Measurements from ENCODE around the gene TMEM238.

TMEM238 gene

DNA sequence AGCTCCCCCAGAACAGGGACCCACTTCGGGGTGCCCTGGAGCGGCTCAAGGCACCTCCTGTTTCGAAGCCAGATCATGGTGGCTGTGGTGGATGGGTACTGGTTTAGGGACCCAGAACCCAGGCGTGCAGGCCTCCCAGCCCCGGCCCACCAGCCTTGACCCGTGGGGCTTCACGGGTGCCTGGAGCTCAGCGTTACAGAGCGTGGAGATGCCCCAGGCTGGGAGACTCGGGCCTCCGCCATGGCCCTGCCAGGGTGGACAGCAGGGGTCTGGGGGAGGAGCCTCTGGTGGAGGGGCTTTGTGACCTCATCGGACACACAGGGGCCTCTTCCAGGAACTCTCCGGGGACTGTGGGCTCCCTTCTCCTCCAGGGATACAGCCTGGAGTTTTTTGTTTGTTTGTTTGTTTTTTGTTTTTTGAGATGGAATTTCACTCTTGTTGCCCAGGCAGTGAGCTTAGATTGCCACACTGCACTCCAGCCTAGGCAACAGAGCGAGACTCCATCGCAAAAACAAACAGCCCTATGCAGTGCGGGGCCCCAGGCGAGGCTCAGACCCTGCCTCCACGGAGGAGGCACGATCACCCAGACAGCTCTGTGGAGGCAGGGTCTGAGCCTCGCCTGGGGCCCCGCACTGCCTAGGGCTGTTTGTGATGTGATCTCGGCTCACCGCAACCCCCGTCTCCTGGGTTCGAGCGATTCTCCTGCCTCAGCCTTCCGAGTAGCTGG is 20.9 kb downstream of the TMEM238 start, which contains the start of gene GARIN5B:
Gene GARIN5B, minus strand, starts transcription at position 271 of the 727 bp plus-strand sequence. Its CDS starts 194 bp downstream, at position 77.
- Histone ChIP-seq H3K27me3 (ENCODE audit: insufficient read depth, low read length) (peaks cover 4% of the 10 kb centered on the region), H3K4me1 (ENCODE audit: insufficient read depth, low read length) (no peaks in the 10 kb centered on the region), H3K36me3 (ENCODE audit: insufficient read depth, low read length) (no peaks in the 10 kb centered on the region), H3K9ac (ENCODE audit: low read depth, low read length) (no peak within 1 kb of the TSS), H3K4me3 (ENCODE audit: low read length) (no peak within 1 kb of the TSS), H3K27ac (ENCODE audit: low read depth, low read length) (no peak within 1 kb of the TSS), H3K9me3 (ENCODE audit: insufficient read depth, low read depth, low read length) (no peaks in the 10 kb centered on the region)
- WGBS = 67% methylated on average over 27 of the region's 27 CpGs

DNA sequence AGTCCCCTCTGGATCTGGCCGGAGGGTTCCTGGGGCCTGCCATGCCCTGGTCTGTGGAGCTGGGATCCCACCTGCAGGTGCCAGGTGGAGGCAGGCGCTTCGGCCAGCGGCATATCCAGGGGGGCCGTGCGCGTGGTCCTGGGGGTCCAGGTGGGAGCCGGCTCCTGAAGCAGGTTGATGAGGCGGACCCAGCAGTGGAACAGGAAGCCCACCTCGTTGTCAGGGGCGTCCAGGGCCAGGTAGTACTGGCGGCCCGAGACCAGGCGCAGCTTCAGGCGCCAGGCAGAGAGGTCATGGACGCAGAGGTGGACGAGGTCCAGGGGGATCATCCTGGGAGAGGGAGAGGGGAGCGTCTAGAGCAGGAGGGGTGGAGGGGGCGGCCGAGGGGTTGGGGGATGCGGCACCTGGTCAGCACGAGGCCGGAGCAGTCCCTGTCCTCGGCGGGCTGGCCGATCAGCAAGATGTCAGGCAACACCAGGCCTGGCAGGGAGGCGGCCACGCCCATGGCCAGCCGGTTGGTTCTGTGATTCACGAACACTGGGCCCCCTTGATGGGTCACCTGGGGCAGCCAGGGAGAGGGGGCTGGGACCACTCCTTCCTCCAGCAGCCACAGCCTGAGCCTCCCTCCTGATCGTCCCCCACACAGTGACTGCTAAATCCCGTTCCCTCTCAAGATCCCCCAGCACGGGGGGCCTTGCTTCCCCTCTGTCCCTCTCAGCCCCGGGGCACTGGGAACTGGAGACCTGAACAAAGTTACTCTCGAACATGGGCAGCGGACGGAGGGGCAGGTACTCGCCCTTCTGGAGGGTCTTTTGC is 21.7 kb downstream of the TMEM238 start:
- WGBS = 73% methylated on average over 38 of the region's 38 CpGs
- Histone ChIP-seq H3K27ac (ENCODE audit: low read depth, low read length) (no peak overlapping the region), H3K4me1 (ENCODE audit: insufficient read depth, low read length) (no peaks in the 10 kb centered on the region), H3K9ac (ENCODE audit: low read depth, low read length) (no peak overlapping the region), H3K27me3 (ENCODE audit: insufficient read depth, low read length) (peaks cover 2% of the 10 kb centered on the region; the same call in 1 of the 2 replicates), H3K36me3 (ENCODE audit: insufficient read depth, low read length) (no peaks in the 10 kb centered on the region), H3K4me3 (ENCODE audit: low read length) (no peak overlapping the region), H3K9me3 (ENCODE audit: insufficient read depth, low read depth, low read length) (no peaks in the 10 kb centered on the region)

DNA sequence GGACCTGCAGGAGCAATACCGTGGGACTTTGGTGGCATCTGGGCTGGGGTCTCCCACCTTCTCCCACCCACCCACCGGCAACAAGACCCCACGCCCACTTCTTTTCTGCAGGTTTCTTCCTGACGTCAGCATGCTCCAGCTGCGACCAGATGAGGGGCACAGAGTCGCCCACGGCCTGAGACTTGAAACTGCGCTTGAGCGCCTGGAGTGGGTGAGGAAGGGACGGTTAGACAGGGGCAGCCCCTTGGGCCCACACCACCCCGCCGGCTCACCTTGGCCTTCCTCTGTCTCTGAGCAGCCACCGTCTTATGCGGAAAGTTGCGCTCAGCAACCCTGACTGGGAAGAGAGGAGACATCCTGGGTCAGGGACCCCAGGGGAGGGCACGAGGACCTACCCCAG is 23.2 kb downstream of the TMEM238 start:
- Histone ChIP-seq H3K4me1 (ENCODE audit: insufficient read depth, low read length) (no peaks in the 10 kb centered on the region), H3K36me3 (ENCODE audit: insufficient read depth, low read length) (no peaks in the 10 kb centered on the region), H3K27ac (ENCODE audit: low read depth, low read length) (no peak overlapping the region), H3K9ac (ENCODE audit: low read depth, low read length) (no peak overlapping the region), H3K4me3 (ENCODE audit: low read length) (no peak overlapping the region), H3K9me3 (ENCODE audit: insufficient read depth, low read depth, low read length) (no peaks in the 10 kb centered on the region), H3K27me3 (ENCODE audit: insufficient read depth, low read length) (peaks cover 11% of the 10 kb centered on the region)
- 85% methylated on average over 16 of the region's 16 CpGs for WGBS

GRCh38 chr19:55358943-55359908 is 24.9 kb downstream of the TMEM238 start:
- Histone ChIP-seq H3K9ac (ENCODE audit: low read depth, low read length) (no peak overlapping the region), H3K27ac (ENCODE audit: low read depth, low read length) (no peak overlapping the region), H3K27me3 (ENCODE audit: insufficient read depth, low read length) (peaks cover 23% of the 10 kb centered on the region), H3K4me3 (ENCODE audit: low read length) (no peak overlapping the region), H3K9me3 (ENCODE audit: insufficient read depth, low read depth, low read length) (no peaks in the 10 kb centered on the region), H3K4me1 (ENCODE audit: insufficient read depth, low read length) (no peaks in the 10 kb centered on the region), H3K36me3 (ENCODE audit: insufficient read depth, low read length) (no peaks in the 10 kb centered on the region)
- WGBS = 89% methylated on average over 31 of the region's 32 CpGs

DNA sequence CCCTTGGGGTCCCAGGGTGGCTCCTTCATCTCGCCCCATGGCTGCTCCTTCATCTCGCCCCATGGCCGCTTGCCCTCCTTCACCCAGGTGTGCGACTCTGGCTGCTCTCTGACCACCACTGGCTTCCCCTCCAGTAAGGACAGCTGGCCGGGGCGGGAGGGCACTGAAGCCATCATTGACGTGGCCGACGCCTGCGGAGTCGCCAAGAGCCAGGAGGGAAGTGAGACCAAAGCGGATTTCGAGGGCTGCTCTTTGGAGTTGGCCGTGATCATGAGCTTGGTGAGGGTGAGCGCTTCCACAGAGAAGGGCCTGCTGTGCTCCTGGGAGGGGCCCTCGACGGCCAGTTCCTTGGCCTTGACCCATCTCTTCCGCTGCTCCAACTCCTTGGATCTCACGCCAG is 25.6 kb downstream of the TMEM238 start:
- Histone ChIP-seq H3K36me3 (ENCODE audit: insufficient read depth, low read length) (no peaks in the 10 kb centered on the region), H3K9ac (ENCODE audit: low read depth, low read length) (no peak overlapping the region), H3K4me3 (ENCODE audit: low read length) (no peak overlapping the region), H3K27ac (ENCODE audit: low read depth, low read length) (no peak overlapping the region), H3K9me3 (ENCODE audit: insufficient read depth, low read depth, low read length) (no peaks in the 10 kb centered on the region), H3K27me3 (ENCODE audit: insufficient read depth, low read length) (peaks cover 28% of the 10 kb centered on the region), H3K4me1 (ENCODE audit: insufficient read depth, low read length) (no peaks in the 10 kb centered on the region)
- WGBS = 92% methylated on average over 19 of the region's 19 CpGs

- Histone ChIP-seq H3K9me3 (ENCODE audit: insufficient read depth, low read depth, low read length) (no peaks in the 10 kb centered on the region), H3K27ac (ENCODE audit: low read depth, low read length) (no peak overlapping the region), H3K36me3 (ENCODE audit: insufficient read depth, low read length) (no peaks in the 10 kb centered on the region), H3K4me1 (ENCODE audit: insufficient read depth, low read length) (0 out of 2 replicates have a peak, but pooled peaks cover 7% of the 10 kb centered on the region), H3K4me3 (ENCODE audit: low read length) (no peak overlapping the region), H3K9ac (ENCODE audit: low read depth, low read length) (no peak overlapping the region), H3K27me3 (ENCODE audit: insufficient read depth, low read length) (peaks cover 50% of the 10 kb centered on the region)
- 42% methylated on average over 12 of the region's 13 CpGs for WGBS
These were observed 28.8 kb downstream of the TMEM238 start for GRCh38 chr19:55355213-55355821.

DNA sequence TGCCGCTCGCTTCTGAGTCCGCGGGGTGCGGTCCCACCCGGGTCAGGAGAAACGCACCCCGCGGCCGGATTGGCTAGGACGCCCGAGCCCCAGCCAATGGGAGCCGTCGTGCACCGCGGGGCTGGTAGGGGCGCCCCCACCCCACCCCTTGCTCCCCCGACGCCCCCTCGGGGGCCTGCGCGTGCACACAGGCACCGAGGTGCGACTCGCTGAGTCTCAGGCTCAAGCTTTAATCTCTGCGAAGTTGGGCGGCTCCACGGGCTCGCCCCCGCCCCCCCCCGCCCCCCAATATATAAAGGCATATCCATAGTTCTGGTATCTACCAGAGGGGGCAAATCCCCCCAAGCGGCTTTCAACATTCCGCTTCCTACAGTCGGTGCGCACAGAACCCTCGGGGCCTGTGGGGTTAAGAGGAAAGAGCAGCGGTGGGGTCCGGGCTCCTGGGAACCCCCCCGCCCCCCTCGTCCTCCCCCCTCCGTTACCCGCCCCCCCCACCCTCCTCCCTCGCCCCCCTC is 29.3 kb downstream of the TMEM238 start, which contains the start of gene COX6B2:
Gene COX6B2, minus strand, starts transcription at position 22 of the 515 bp plus-strand sequence. CDS start 198 bp downstream, outside the sequence.
- Histone ChIP-seq H3K27me3 (ENCODE audit: insufficient read depth, low read length) (peaks cover 50% of the 10 kb centered on the region), H3K4me3 (ENCODE audit: low read length) (peak within 1 kb of the TSS; percentile 64)
- WGBS = 3% methylated on average over 29 of the region's 43 CpGs

GRCh38 chr19:55353803-55354697 is 30.0 kb downstream of the TMEM238 start:
- peak overlapping the region; percentile 64 for H3K4me3 ChIP-seq (ENCODE audit: low read length)
- 0 out of 2 replicates have a peak, but pooled peaks cover 11% of the 10 kb centered on the region for H3K4me1 ChIP-seq (ENCODE audit: insufficient read depth, low read length)
- no peaks in the 10 kb centered on the region for H3K36me3 ChIP-seq (ENCODE audit: insufficient read depth, low read length)
- peaks cover 50% of the 10 kb centered on the region for H3K27me3 ChIP-seq (ENCODE audit: insufficient read depth, low read length)
- 2% methylated on average over 72 of the region's 72 CpGs for WGBS
- H3K27ac ChIP-seq (ENCODE audit: low read depth, low read length) = no peak overlapping the region
- H3K9me3 ChIP-seq (ENCODE audit: insufficient read depth, low read depth, low read length) = no peaks in the 10 kb centered on the region
- peak overlapping the region; percentile 1; the same call in 1 of the 2 replicates for H3K9ac ChIP-seq (ENCODE audit: low read depth, low read length)

More for the DNA sequence above, 29.3 kb downstream of the TMEM238 start, which contains the start of gene COX6B2:
- Histone ChIP-seq H3K9ac (ENCODE audit: low read depth, low read length) (peak within 1 kb of the TSS; percentile 1; the same call in 1 of the 2 replicates), H3K4me1 (ENCODE audit: insufficient read depth, low read length) (0 out of 2 replicates have a peak, but pooled peaks cover 11% of the 10 kb centered on the region), H3K9me3 (ENCODE audit: insufficient read depth, low read depth, low read length) (no peaks in the 10 kb centered on the region), H3K36me3 (ENCODE audit: insufficient read depth, low read length) (no peaks in the 10 kb centered on the region), H3K27ac (ENCODE audit: low read depth, low read length) (no peak within 1 kb of the TSS)

- 10% methylated on average over 24 of the region's 24 CpGs for WGBS
- peaks cover 18% of the 10 kb centered on the region for H3K4me1 ChIP-seq (ENCODE audit: insufficient read depth, low read length)
- peaks cover 50% of the 10 kb centered on the region for H3K27me3 ChIP-seq (ENCODE audit: insufficient read depth, low read length)
- no peak overlapping the region for H3K27ac ChIP-seq (ENCODE audit: low read depth, low read length)
- H3K4me3 ChIP-seq (ENCODE audit: low read length) = peak overlapping the region; percentile 64
- no peaks in the 10 kb centered on the region for H3K9me3 ChIP-seq (ENCODE audit: insufficient read depth, low read depth, low read length)
- no peaks in the 10 kb centered on the region for H3K36me3 ChIP-seq (ENCODE audit: insufficient read depth, low read length)
- peak overlapping the region; percentile 1; the same call in 1 of the 2 replicates for H3K9ac ChIP-seq (ENCODE audit: low read depth, low read length)
These were observed 30.7 kb downstream of the TMEM238 start for GRCh38 chr19:55353356-55353802.

Data from HUES64 (cell line).